SU-DHL-6 (cell line): ENCODE results near the gene FAM111A.

Experiments used
- CTCF ChIP-seq: fragments of 200-600 bp; sonication (generic); IDR thresholded peaks from one replicate; pipeline ENCODE4 v1.5.1; 2017; ENCODE audit warnings: antibody characterized with exemption, mild to moderate bottlenecking, low read length, moderate library complexity; ENCODE audit not compliant: insufficient read depth, poor library complexity, severe bottlenecking
- EZH2phosphoT487 ChIP-seq: fragments of 200-600 bp; sonication (generic), shearing (Covaris generic); conservative IDR thresholded peaks from 2 replicates; pipeline ENCODE4 v1.6.1; 2018; ENCODE audit warnings: mild to moderate bottlenecking, antibody characterized with exemption, low read length, moderate library complexity, mixed read lengths

- TF ChIP-seq CTCF, result no peak
- no peak for TF ChIP-seq EZH2phosphoT487
Measured at GRCh38 chr11:59197991-59198390, 55.3 kb downstream of the FAM111A start.
